SK-N-DZ (cell line): ENCODE measurements around the gene AKAP1.

Experiments
- DNase-seq: peaks from one replicate; pipeline ENCODE4 v3.0.0-alpha.2; 2015; ENCODE audit warnings: low spot score

Gene AKAP1

DNA sequence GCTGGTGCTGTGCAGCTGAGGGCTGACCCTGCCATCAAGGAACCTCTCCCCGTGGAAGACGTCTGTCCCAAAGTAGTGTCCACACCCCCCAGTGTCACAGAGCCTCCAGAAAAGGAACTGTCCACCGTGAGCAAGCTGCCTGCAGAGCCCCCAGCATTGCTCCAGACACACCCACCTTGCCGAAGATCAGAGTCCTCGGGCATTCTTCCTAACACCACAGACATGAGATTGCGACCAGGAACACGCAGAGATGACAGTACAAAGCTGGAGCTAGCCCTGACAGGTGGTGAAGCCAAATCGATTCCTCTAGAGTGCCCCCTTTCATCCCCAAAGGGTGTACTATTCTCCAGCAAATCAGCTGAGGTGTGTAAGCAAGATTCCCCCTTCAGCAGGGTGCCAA is 20.5 kb downstream of the AKAP1 start:
- DNase-seq, result no peak

DNA sequence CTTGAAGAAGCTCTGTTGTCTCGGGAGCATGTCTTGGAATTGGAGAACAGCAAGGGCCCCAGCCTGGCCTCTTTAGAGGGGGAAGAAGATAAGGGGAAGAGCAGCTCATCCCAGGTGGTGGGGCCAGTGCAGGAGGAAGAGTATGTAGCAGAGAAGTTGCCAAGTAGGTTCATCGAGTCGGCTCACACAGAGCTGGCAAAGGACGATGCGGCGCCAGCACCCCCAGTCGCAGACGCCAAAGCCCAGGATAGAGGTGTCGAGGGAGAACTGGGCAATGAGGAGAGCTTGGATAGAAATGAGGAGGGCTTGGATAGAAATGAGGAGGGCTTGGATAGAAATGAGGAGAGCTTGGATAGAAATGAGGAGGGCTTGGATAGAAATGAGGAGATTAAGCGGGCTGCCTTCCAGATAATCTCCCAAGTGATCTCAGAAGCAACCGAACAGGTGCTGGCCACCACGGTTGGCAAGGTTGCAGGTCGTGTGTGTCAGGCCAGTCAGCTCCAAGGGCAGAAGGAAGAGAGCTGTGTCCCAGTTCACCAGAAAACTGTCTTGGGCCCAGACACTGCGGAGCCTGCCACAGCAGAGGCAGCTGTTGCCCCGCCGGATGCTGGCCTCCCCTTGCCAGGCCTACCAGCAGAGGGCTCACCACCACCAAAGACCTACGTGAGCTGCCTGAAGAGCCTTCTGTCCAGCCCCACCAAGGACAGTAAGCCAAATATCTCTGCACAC is 21.2 kb downstream of the AKAP1 start:
- DNase-seq, result peak; percentile 50

DNA sequence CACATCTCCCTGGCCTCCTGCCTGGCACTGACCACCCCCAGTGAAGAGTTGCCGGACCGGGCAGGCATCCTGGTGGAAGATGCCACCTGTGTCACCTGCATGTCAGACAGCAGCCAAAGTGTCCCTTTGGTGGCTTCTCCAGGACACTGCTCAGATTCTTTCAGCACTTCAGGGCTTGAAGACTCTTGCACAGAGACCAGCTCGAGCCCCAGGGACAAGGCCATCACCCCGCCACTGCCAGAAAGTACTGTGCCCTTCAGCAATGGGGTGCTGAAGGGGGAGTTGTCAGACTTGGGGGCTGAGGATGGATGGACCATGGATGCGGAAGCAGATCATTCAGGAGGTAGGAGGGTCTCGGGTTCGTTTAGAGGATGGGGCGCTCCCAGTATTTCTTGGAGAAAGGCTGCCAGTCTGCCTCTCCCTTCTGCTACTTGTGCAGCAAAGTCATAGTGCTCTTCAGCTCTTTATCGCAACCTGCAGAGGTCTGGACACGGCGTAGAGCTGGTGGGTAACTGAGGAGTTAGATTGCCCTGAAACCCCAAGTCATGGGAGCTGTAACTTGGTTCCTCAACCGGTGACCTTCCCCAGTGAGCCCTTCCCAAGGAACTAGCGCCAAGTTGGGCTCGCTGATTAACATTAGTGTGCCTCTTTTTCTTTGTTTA is 21.9 kb downstream of the AKAP1 start:
- no peak for DNase-seq

DNA sequence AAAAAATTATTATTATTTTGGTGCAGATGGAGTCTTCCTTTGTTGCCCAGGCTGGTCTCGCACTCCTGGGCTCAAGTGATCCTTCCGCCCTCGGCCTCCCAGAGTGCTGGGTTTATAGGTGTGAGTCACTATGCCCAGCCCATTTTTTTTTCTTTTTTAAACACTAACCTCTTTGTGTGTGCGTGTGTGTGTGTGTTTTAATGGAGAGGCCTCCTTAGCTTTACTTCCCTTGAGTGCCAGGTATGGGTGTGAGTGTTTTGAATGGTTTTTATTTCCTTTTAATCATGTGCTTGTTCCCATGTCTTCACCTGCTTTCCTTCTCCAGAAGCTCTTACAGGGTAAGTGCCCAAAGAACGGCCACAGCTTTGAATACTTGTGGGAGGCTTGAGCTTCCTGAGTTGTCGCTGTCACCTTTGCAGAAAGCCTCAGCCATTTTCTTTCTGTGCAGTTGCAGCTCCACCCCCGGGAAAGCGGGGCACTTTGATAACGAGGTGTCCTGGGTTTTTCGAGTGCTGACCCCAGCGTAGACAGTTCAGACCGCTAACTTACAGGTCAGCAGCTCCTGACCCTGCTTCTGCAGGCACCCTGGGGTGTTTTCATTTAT is 22.6 kb downstream of the AKAP1 start:
- no peak for DNase-seq

DNA sequence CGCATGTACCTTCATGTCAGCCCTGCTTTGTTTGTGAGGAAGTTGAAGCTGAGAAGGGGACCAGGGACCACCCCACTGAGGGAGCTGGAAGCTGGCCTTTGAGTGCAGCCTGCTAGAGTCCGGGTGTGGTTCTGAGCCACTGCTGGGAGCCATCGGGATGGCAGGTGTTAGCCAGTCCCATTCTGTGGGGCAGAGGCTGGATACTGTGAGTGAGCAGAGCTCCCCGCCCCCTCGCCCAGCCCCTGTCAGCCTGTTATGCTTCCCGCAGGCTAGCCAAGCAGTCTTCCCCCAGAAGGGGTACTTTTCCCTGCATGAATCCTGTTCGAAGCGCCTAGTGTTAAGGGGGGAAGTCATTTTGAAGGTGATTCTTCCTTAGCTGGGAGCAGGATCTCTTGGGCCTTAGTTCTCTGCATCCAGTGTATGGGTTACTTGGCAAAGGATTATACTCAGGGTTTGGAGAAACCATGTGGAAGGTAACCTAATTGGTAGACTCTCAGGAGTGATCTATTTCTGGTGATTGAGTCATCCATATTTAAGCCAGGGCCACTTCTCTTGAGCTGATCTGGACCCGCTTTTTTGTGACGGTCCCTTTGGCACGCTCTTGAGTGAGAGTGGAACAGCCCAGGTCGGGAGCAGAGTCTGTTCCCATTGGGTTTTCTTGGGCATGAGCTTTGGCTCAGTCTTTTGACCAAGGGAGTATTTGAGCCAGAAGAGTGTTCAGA is 23.8 kb downstream of the AKAP1 start:
- no peak for DNase-seq

DNA sequence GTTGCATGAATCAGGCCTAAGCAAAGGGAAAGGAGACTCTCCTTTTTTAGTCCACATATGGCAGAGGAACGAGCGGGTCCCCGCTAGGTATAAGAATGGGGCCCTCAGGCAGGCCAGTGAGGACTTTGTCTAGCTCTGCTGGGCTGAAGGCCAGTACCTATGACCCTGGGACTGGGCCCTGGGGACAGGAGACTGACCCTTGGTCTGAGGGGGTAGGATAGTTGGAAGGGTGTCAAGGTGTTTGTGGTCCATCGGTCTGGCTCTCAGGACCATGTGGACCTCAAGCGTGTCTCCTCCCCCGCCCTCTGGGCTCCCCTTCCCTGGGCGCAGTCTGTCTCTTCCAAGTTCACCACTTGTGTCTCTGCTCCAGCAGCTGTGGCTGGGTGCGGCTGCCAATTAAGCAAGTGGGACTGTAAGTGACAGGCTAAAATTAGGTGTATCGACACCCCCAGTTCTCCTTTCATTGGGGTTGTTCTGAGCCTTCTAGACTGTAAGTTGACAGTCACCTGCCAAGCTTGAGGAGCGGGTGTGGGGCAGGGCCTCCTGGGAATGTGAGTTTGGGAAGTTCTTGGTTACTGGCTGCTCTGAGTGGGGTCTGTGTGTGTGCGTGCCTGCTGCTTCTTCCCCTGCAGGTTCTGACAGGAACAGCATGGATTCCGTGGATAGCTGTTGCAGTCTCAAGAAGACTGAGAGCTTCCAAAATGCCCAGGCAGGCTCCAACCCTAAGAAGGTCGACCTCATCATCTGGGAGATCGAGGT is 24.5 kb downstream of the AKAP1 start:
- no peak for DNase-seq

DNA sequence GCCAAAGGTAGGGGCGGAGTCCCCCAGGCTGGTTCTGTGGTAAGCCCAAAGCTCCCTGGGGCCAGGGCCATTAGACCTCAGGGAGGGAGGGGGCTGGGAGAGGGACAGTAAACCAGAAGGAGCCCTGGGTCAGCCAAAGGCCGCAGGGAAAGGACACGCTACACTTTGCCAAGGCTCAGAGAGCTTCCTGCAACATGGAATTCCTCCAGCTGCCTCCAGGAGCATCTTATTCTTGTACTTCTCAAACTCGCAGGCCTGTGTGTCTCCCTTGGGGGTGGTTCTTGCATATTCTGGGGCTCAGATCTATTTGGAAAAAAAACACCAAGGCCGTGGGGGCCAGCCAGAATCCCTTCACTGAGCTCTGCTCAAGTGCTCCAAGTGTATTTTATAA is 25.1 kb downstream of the AKAP1 start:
- no peak for DNase-seq

DNA sequence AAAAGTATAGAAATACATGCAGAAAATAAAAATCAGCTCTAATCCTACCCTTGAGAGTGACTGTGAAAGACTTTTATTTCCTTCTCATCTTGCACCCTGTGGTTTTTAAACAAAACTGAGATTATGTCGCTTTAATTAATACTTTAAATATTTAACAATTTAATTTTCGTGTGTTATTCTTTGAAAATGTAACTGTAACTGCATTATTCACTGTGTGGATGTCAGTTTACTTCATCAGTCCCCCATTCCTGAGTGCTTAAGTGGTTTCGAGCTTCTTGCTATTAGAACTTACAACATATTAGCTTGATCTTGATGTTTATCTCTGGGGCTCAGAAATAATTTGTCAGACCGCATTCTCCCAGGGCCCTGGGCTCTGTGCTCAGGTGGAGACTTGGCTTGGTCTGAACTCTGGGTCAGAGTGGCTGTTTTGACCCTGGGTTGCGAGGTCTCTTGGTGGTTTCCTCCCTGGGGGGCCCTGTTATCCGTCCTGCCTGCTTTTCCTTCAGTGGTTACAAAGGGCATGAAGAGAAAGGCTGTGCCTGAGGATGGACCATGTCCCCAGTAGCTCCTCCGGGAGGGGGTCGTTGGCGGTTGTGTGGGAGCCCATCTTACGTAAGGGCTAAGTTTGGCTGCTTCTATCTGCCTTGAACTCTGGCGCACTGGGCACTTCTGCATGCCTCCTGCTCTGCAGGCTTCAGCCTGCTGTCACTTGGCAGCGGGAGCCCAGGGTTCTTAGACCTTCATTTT is 25.7 kb downstream of the AKAP1 start:
- no peak for DNase-seq

DNA sequence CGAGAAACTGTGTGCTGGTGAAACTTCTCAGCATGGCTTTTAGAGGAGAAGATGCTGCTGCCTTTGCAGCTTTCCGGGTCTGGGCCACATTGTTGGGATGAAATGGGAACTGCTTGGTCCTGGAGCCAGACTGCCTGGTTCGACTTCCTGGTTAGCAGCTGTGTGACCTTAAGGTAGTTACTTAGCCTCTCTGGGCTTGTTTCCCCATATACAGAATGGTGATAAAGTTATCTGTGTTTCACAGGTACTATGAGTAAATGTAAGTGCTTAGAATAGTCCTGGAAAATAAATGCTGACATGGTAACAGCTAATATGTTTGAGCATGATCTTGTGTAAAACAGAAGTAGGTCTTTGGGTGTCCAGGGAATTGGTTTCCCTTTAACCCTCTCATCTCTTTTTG is 26.3 kb downstream of the AKAP1 start:
- no peak for DNase-seq

DNA sequence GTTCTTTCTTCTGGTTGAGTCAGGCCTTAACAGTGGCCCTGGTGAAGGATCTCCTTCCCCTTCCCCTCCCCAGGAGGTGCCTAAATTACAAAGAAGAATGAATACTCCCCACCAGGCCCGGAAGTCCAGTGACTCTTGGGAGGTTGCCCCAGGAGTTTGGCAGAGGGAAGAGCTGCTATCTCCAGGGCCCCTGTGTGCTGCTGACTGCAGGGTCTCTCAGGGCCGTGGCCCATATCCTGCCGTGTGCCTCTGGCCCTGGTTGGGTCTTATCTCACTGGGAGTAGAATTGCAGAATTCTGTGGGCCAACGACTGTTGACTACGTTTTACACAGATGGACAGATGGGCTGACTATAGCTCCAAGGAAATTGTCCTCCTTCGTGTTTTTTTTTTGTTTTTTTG is 28.0 kb downstream of the AKAP1 start:
- no peak for DNase-seq

DNA sequence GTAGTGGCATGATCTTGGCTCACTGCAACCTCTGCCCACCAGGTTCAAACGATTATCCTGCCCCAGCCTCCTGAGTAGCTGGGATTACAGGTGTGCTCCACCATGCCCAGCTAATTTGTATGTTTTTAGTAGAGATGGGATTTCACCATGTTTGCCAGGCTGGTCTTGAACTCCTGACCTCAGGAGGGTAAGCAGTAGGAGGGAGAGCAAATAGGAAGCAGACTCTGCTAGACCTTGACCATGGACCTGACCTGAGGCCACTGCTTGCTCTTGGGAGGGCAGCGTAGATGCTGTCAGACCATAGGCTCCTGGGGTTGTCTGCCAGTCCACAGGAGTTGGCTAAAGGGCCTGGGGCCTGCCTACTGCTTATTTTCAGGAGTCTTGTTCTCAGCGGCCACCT is 28.6 kb downstream of the AKAP1 start:
- no peak for DNase-seq

DNA sequence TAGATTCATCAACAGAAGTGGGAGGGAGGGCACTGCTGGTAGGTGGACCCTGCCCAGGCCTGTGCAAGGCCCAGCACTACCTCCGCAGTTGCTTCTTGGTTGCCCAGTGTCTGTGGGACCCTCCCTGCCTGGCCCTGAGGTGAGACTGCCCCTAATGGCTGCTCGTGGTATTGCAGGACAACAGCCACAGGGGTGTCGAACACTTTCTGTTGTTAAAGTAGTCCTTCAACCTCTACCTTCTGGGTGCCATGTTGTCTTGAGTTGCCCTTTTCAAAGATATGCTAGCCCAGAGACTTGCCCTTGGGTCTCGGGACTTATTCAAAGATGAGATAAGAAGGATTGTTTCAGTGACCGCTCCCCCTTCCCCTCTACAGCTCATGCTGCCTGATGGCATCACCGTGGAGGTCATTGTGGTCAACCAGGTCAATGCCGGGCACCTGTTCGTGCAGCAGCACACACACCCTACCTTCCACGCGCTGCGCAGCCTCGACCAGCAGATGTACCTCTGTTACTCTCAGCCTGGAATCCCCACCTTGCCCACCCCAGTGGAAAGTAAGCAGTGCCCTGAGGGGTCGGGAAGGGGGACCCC is 29.1 kb downstream of the AKAP1 start:
- peak; percentile 53 for DNase-seq

DNA sequence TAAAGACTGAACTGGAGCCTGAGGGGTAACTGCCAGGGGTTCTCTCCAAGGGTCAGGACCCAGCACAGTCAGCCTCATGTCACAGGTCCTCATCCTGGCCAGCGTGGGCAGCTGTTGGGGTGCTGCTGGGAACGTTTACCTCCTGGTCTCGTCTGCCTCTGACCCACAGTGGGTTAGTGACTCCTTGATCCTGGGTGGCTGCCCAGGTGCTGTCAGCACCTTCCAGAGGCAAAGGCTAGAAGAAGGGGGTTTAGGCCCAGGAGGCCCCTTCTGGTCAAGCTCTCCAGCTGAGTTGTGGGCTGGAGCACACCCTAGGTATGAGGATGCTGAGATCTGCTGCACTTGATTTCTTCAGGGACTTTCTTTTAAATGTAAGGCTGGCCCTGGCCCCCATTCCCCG is 30.3 kb downstream of the AKAP1 start:
- DNase-seq, result no peak

DNA sequence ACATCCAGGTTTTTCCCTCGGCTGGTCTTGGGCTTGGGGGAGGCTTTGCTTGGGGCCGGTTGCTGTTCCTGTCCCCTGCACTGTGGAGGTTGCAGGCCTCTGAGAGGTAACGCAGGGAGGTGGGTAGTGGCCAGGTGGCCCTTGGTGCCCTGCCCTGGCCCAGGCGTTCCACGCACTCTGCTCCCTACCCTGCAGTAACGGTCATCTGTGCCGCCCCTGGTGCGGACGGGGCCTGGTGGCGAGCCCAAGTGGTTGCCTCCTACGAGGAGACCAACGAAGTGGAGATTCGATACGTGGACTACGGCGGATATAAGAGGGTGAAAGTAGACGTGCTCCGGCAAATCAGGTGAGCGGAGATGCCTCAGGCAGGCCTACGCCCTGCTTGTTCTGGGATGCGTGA is 30.9 kb downstream of the AKAP1 start:
- DNase-seq, result no peak

DNA sequence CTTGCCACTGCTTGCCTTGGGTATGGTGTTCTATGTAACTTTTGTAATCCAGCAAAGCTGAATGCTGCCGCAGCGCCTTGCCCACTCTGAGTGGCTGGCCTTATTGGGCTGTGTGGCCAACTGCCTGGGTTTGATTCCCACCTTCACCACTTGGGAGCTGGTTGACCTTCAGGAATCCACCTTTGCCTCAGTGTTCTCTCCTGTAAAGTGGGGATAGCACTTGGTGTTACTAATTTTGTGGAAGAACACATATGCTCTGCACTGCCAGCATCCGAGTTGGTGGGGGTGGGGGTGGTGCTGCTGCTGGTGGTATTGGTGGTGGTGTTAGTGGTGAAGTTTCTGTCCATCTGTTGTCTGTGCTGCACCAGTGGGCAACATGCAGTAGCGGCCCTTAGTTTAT is 32.8 kb downstream of the AKAP1 start:
- no peak for DNase-seq

DNA sequence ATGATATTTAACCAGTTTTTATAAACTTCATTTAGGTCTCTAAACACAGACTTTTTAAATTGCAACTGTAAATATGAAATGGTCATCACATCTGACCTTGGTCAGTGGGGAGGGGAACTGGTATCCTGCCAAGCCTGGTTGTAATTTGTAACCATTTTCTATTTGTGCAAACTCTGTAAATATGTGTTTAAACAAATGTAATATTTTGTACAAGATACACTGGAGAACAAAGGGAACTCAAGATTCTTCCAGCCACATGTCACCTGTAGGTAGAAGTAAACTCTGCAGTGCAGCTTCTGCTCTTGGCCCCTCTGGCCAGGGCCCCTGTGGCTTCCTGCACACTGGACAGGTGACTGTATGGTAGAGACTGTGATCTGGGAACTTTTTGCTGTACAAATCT is 35.8 kb downstream of the AKAP1 start:
- no peak for DNase-seq

DNA sequence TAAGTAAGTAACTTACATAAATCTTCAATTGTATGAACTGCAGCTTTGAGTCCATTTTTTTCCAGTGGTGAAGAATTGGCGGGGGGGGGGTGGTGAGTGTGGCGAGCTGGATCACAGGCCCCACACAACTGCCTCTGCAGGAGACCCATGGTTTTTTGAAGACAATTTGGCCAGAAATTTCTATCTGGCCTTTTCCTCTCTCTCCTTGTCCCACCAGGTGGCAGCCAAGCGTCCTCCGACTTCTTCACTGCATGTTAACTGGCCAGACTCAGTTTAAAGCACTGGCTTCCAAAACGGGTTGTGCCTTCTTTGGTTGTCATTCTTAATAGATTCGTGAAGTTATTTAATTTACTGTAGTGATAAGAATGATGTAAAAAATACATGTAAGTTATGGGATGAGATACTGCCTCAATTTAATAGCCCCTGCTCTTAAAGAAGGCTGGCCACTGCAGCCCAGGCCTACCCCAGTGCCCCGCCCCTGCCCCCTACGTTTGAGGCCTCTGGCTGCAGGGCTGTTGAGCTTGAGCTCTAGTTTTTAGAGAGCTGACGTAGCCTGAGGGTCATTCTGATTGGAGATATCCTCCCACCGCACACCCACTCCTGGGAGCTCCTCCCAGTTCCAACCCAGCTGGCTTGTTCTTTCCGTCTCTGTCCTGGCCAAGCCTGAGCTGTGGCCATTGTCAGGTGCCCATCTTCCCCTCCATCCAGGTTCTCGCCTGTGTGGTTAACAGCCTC is 36.4 kb downstream of the AKAP1 start:
- DNase-seq, result peak; percentile 57

DNA sequence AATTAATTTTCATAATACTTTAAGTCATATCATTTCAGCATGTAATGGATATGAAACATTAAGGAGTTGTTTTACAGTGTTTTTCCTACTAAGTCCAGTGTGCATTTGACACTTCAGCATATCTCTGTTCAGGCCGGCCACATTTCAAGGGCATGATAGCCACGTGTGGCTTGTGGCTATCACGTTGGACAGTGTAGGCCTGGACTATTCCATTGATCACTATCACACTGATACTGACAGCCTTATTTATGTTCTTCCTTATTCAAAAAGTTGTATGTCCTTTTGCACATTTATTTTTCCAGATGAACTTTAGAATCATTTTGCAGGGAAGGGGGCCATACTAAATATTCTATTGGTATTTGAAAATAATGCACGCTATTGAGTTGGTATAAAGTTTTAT is 39.0 kb downstream of the AKAP1 start:
- DNase-seq, result no peak

DNA sequence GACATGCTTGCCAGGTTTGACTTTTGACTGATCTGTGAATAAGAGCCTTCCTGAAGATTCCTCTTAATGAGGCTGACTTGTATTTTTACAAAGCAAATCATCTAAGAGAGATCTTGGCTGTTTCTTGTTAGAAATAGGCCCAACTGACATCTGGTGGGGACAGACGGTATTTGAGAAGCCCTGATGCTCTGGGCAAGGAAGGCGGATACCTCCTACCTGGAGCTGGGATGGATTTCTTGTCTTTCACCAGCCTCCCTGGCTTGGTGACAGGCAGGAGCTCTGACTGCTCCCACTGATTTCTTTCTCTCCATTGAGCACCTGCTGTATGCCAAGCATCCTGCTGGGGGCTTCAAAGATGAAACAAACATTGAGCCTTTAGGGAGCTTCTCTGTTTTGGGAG is 40.4 kb downstream of the AKAP1 start:
- DNase-seq, result no peak

DNA sequence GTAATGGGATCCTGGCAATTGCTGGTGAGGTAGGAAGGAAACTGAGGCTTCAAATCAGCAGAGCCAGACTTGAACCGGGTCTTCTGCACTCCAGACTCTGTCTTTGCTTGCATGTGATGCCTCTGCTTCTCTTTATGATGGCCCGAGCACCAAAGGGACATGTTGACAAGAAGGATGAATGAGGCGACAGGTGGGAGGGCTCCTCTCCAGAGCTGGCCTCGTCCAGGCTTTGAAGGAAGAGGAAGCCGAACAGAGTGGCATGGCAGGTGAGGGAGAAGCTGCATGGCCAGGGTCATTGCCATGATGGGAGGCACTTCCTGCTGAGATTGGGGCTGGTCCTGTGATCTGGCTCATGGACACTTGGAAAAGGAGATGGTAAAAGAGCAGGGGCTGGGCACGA is 40.8 kb downstream of the AKAP1 start:
- DNase-seq, result no peak
